GM10266 (cell line): ENCODE data around the gene ALDH4A1.
"Not testable (repeated sequence)": the region's sequence is repeated elsewhere in the genome, so short reads cannot be mapped to it uniquely, and the experiment has no call there.

Experiments used
- DNase-seq: peaks from one replicate; pipeline ENCODE4 v3.0.0; 2012; ENCODE audit errors: extremely low spot score
- CTCF ChIP-seq: IDR thresholded peaks from 2 replicates; pipeline ENCODE4 v1.5.1; 2012; ENCODE audit warnings: mild to moderate bottlenecking, low read depth; ENCODE audit not compliant: control insufficient read depth, insufficient read depth; ENCODE audit errors: missing control alignments

Gene ALDH4A1

GRCh38 chr1:18849261-18849711 lies 53.1 kb downstream of the ALDH4A1 start:
- no peak for DNase-seq
- no peak for TF ChIP-seq CTCF

GRCh38 chr1:18847723-18848122 lies 54.6 kb downstream of the ALDH4A1 start:
- not testable (repeated sequence) for DNase-seq

- no peak for TF ChIP-seq CTCF
These were observed 62.2 kb downstream of the ALDH4A1 start for GRCh38 chr1:18840145-18840544.

DNA sequence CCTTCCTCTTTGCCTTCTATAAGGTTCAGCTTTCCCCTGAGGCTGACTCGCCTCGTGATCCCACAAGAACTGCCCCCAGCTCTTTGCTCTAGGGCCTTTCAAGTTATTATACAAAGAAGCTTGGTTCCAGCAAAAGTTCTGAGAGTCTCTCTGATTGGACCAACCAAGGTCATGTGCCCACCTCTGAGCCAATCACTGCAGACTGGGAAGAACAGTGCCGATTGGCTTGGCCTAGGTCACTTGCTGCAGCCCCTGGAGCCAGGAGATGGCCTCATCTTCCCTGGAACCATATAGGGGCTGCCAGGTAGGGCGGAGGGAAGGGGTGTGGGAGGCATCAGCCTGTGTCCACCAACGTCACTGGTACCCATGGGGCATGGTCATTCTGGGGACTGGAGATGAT lies 65.7 kb downstream of the ALDH4A1 start:
- TF ChIP-seq CTCF = no peak
- DNase-seq = no peak

More at GRCh38 chr1:18840145-18840544, 62.2 kb downstream of the ALDH4A1 start:
- no peak for DNase-seq

DNA sequence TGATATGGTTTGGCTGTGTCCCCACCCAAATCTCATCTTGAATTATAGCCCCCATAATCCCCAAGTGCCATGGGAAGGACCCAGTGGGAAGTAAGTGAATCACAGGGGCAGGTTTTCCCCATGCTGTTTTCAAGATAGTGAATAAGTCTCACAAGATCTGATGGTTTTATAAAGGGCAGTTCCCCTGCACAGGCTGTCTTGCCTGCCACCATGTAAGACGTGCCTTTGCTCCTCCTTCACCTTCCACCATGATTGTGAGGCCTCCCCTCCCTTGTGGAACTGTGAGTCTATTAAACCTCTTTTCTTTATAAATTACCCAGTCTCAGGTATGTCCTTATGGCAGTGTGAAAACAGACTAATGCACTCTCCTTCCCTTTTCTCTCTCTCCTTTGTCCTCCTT lies 70.0 kb downstream of the ALDH4A1 start:
- not testable (repeated sequence) for DNase-seq

GRCh38 chr1:18831656-18832055 lies 70.7 kb downstream of the ALDH4A1 start:
- no peak for DNase-seq
- no peak for TF ChIP-seq CTCF

DNA sequence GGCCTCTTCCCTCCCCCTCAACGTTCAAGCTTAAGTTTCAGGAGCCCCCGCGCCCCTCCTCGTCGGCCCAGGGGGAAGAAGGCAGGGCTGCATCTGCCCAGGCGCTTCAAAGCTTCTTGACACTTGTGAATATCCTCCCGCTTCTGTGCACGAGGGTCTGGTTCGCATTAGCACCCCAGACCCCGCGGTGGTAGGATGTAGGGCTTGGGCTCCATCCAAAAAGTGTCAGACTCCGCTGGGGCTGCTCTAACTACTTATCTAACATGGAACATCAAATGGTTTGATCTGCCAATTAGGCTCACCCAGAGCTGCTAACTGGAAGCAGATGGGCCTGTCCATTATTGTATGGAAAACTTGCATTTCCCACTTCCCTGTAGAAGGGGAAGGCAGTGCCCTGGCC lies 71.8 kb downstream of the ALDH4A1 start:
- DNase-seq = no peak
- no peak for TF ChIP-seq CTCF

GRCh38 chr1:18829671-18830070 lies 72.7 kb downstream of the ALDH4A1 start:
- no peak for TF ChIP-seq CTCF
- no peak for DNase-seq
